ENCODE data around the gene OBSL1. TPM values are rescaled to one million over a fixed set of nuclear protein-coding genes. Genes with fewer than 3 reads are reported as not detected.

Gene OBSL1
- 13.6 to 26.1 TPM (median 21.3 TPM) in 5 replicates for total RNA-seq (2022; extraction: Qiagen RNA extraction; ENCODE audit: low read depth)

DNA sequence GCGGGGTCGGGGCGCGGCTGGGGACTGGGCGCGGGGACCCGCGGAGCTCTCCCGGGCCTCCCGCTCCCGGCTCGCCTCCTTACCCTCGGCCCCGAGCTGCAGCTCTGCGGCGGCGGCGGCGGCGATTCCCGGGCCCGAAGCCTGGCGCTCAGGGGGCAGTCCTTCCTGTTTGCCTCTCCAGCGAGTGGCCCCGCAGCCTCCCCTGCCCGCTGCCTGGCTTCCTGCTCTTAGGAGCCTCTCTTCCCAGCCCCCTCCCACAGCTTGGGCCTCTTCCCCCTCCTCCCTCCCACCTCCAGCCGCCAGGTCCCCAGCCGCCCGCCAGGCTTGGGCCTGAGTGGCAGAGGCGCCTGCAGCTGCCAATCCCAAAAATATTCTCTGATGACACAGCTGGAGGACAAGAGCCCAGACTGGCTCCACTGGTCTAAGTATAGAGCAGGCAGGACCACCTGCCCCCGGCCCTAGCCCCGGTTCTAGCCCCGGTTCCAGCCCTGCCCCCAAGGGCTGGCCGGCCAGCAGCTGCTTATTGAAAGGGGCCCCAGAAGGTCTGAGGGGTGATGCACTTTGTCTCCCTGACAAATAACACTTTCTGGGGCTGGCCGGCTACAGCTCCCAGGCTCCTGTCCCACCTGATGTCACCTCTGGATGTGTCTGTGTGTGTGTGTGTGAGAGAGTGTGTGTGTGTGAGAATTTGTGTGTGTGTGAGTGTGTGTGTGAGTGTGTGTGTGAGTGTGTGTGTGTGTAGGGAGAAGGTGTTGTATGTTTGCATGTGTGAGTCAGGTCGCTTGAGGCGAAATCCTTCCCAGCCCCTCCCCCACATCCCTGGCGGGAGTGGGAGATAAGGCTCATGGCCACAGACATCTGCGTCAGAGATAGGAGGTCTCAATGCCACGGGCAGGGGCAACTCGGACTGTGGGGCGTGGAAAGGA lies at the start of gene OBSL1:
Gene OBSL1 (minus strand): TSS at position 229 of the 926 bp plus-strand sequence. CDS start 307 bp downstream, outside the sequence.

GRCh38 chr2:219597552-219598307 lies 26.4 kb upstream of the OBSL1 start, which contains the start of gene STK11IP:
Gene STK11IP, plus strand, starts transcription at chr2:219597857. Its CDS starts 263 bp downstream, at chr2:219598120.

DNA sequence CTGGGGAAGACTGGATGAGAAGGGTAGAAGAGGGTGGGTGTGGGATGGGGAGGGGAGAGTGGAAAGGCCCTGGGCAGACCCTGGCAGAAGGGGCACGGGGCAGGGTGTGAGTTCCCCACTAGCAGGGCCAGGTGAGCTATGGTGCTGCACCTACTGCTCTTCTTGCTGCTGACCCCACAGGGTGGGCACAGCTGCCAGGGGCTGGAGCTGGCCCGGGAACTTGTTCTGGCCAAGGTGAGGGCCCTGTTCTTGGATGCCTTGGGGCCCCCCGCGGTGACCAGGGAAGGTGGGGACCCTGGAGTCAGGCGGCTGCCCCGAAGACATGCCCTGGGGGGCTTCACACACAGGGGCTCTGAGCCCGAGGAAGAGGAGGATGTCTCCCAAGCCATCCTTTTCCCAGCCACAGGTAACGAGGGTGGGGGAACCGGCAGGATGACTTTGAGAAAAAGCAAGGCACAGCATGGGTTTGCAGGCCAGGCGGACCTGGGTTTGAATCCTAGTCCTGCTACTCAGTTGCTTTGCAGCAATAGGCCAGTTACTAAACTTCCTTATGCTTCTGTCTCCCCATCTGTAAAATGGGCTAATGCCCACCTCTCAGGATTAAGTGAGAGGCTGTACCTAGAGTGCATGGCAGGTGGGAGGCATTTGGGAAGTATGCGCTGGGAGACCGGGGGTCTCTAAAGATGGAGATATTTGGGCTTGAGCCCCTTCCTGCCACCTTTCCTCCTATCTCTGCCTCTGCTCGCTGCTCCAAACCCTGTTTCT lies 1.1 kb upstream of the OBSL1 start, which contains the start of gene INHA:
Gene INHA (plus strand): TSS at position 74 of the 765 bp plus-strand sequence. CDS start 65 bp downstream, at position 139.

DNA sequence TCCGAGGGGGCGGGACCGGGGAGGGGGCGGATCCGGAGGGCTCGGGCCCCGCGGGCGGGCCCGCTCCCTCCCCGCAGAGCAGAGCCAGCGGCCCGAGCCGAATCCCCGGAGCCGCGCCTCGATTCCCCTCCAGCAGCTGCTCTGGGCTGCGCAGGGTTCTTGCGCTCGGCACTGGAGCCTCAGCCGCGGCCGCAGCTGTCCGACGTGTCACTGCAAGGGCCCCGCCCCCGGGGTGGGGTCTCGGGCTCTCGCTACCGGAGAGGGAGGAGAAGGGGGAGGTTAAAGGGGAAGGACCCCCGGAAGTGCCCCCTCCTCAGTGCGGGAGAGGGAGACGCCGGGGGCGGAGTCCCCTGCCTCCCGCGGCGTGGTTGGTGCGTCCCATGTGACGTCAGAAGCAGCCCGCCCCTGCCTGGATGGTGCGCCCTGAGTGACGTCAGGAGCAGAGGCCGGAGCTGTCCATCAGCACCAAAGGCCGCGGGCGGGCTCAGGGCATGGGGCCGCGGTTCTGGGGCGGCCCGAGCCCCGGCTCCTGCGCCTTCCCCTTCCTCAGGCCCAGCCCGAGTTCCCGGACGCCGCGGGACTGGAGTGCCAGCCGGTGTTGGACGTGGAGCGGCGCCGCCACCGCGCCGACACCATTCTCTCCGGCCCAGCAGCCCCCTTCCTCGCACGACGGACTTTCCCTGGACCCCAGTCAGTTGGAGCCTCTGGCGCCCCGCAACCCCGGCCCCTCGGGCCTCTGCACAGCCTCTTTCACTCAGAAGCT lies 27.6 kb downstream of the OBSL1 start, which contains the start of the genes CHPF and TMEM198:
Gene CHPF (minus strand): TSS at position 214 of the 763 bp plus-strand sequence. CDS start 271 bp downstream, outside the sequence.
Gene TMEM198 (plus strand): TSS at position 433 of the 763 bp plus-strand sequence. CDS start 700 bp downstream, outside the sequence.

GRCh38 chr2:219514196-219514761 lies 57.1 kb downstream of the OBSL1 start, which contains the start of gene ASIC4:
Gene ASIC4, plus strand, starts transcription at chr2:219514482. Its CDS starts 243 bp downstream, at chr2:219514725.

Other genes with a start within 250 kb of the OBSL1 start
- gene RESP18, start 238.8 kb downstream of the OBSL1 start, total RNA-seq (2022; extraction: Qiagen RNA extraction; ENCODE audit: low read depth): not detected in 5 replicates
- 51.7 to 64.3 TPM (median 58.3 TPM) in 5 replicates for gene DNPEP, start 183.6 kb downstream of the OBSL1 start, total RNA-seq (2022; extraction: Qiagen RNA extraction; ENCODE audit: low read depth)
- 0.18 to 0.51 TPM (median 0.40 TPM) in 3 of 5 replicates, not detected in the others for gene DES, start 153.2 kb downstream of the OBSL1 start, total RNA-seq (2022; extraction: Qiagen RNA extraction; ENCODE audit: low read depth)
- gene SPEG, start 136.7 kb downstream of the OBSL1 start, total RNA-seq (2022; extraction: Qiagen RNA extraction; ENCODE audit: low read depth): 5.1 to 10.4 TPM (median 6.9 TPM) in 5 replicates
- 30.0 to 39.8 TPM (median 38.7 TPM) in 5 replicates for gene GMPPA, start 72.6 kb downstream of the OBSL1 start, total RNA-seq (2022; extraction: Qiagen RNA extraction; ENCODE audit: low read depth)
- gene ASIC4, start 57.1 kb downstream of the OBSL1 start, total RNA-seq (2022; extraction: Qiagen RNA extraction; ENCODE audit: low read depth): 0.08 to 0.17 TPM (median 0.09 TPM) in 4 of 5 replicates, not detected in the other
- gene CHPF, start 27.7 kb downstream of the OBSL1 start, total RNA-seq (2022; extraction: Qiagen RNA extraction; ENCODE audit: low read depth): 12.5 to 32.0 TPM (median 29.8 TPM) in 5 replicates
- gene TMEM198, start 27.5 kb downstream of the OBSL1 start, total RNA-seq (2022; extraction: Qiagen RNA extraction; ENCODE audit: low read depth): 0.71 to 1.6 TPM (median 1.2 TPM) in 5 replicates
- gene INHA, start 771 bp upstream of the OBSL1 start, total RNA-seq (2022; extraction: Qiagen RNA extraction; ENCODE audit: low read depth): 0.19 to 0.74 TPM (median 0.49 TPM) in 5 replicates
- 9.4 to 21.0 TPM (median 17.7 TPM) in 5 replicates for gene STK11IP, start 26.3 kb upstream of the OBSL1 start, total RNA-seq (2022; extraction: Qiagen RNA extraction; ENCODE audit: low read depth)
- gene SLC4A3, start 56.1 kb upstream of the OBSL1 start, total RNA-seq (2022; extraction: Qiagen RNA extraction; ENCODE audit: low read depth): 1.9 to 4.4 TPM (median 3.2 TPM) in 5 replicates

Measured in A549 treated with ZK216348 at 1 μM for 4 hours (cell line).